Mucosa of descending colon (tissue), 3 donors: ENCODE results near the gene CSTF1. TPM values are rescaled to one million over a fixed set of nuclear protein-coding genes. Genes with fewer than 3 reads are reported as not detected.

Experiments
- ATAC-seq: fragments of 200-7000 bp; cut with Tn5 transposase; one replicate; pipeline ENCODE4 v1.9.1; 2020; ENCODE audit warnings: mild to moderate bottlenecking, moderate library complexity
- DNase-seq, 3 donors: peaks; one replicate each; pipeline ENCODE4 v3.0.0-alpha.2; 2020
- H3K36me3 ChIP-seq: fragments of 200-600 bp; one replicate; pipeline ENCODE4 v1.8.0; 2021; ENCODE audit warnings: low read depth, mild to moderate bottlenecking
- H3K4me1 ChIP-seq: fragments of 200-600 bp; one replicate; pipeline ENCODE4 v1.8.0; 2021; ENCODE audit warnings: low read depth, mild to moderate bottlenecking
- H3K4me3 ChIP-seq: fragments of 200-600 bp; one replicate; pipeline ENCODE4 v1.8.0; 2021; ENCODE audit warnings: mild to moderate bottlenecking
- H3K9me3 ChIP-seq: fragments of 200-600 bp; one replicate; pipeline ENCODE4 v1.8.0; 2021; ENCODE audit warnings: mild to moderate bottlenecking
- intact Hi-C, 2 donors: fragments of 100-400 bp; cut with DNase I in 1 of 2; cut with micrococcal nuclease in 1 of 2; formaldehyde crosslinking; loops; one replicate each; pipeline versions ENCODE4 v1.11.0 to v1.11.1; 2022; cut with DNase I, micrococcal nuclease
- total RNA-seq, 3 donors: library from RNA; stranded (reverse); fragmentation: NEBNext Ultra II Directional in 2 of 3; extraction: Animal tissue kit (Norgen Biotek cat#: 25700) in 2 of 3; gene quantifications; one replicate each; pipeline versions ENCODE4 v1.2.1 to v1.2.4, GENCODE V29; 2021 to 2023
- TF ChIP-seq, protein P1 (sequence below): fragments of 200-600 bp; IDR thresholded peaks from one replicate; pipeline ENCODE4 v1.8.0; 2022; ENCODE audit warnings: antibody characterized with exemption, mild to moderate bottlenecking
- donor health status: DM: no; HTN: no; CAD: no; lungs with moderate emphysema.
- donor health status: DM: no; HTN: no; CAD: no.
- donor health status: DM: no; HTN: yes; CAD: no.

CSTF1 gene
- total RNA-seq, 3 donors from 2014 or later, result 23.0 to 27.3 (median 25.2) TPM

DNA sequence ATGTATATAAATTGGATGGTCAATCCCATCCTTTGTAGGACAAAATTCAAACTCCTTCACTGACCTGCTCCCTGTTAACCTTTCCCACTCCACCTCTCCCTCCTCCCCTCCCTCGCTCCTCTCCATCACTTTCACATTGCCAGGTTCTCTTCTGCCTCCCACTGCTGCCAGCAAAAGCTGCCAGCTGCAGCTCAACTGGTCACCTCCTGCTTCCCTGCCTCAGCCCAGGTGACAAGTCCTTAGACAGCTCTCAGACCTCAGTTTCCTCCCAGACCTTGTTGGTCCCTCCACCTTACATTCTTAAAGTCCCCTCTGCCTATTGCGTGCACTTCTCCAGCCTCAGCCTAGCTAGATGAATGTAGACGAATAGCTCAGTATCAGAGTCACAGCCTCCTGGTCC, 52.7 kb downstream of the CSTF1 start:
- DNase-seq (no peak), ATAC-seq (no peak)
- no peaks in the 10 kb centered on the region for H3K4me1 ChIP-seq
- H3K36me3 ChIP-seq, result no peaks in the 10 kb centered on the region
- H3K9me3 ChIP-seq, result no peaks in the 10 kb centered on the region
- intact Hi-C loops, result no loop called here
- no peak overlapping the region for H3K4me3 ChIP-seq
- TF ChIP-seq, protein P1, sequence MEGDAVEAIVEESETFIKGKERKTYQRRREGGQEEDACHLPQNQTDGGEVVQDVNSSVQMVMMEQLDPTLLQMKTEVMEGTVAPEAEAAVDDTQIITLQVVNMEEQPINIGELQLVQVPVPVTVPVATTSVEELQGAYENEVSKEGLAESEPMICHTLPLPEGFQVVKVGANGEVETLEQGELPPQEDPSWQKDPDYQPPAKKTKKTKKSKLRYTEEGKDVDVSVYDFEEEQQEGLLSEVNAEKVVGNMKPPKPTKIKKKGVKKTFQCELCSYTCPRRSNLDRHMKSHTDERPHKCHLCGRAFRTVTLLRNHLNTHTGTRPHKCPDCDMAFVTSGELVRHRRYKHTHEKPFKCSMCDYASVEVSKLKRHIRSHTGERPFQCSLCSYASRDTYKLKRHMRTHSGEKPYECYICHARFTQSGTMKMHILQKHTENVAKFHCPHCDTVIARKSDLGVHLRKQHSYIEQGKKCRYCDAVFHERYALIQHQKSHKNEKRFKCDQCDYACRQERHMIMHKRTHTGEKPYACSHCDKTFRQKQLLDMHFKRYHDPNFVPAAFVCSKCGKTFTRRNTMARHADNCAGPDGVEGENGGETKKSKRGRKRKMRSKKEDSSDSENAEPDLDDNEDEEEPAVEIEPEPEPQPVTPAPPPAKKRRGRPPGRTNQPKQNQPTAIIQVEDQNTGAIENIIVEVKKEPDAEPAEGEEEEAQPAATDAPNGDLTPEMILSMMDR, result no peak

DNA sequence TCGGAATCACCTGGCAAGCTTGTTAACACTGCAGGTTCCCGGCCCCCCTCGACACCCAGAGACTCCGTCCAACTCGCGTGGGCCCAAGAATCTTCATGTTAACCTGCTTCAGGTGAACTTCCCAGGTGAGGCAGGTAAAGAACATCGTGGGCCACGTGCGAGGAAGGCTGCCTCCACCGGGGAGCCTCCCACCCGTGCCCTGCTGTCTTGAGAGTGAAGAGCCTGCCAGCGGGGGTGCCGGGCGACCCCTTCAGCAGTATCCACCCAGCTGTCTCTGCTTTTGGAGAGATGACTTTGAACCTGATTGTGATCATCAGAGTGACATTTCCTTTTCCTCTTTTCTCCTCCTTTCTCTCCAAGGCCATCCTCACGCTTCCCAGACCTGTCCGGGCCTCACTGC, 53.1 kb downstream of the CSTF1 start:
- Histone ChIP-seq H3K9me3 (no peaks in the 10 kb centered on the region), H3K36me3 (no peaks in the 10 kb centered on the region), H3K4me1 (no peaks in the 10 kb centered on the region), H3K4me3 (no peak overlapping the region)
- ATAC-seq (no peak), DNase-seq (no peak)
- intact Hi-C loops, result no loop called here
- TF ChIP-seq, protein P1, result no peak

- no peaks in the 10 kb centered on the region for H3K4me1 ChIP-seq
- no peak overlapping the region for H3K4me3 ChIP-seq
- TF ChIP-seq, protein P1, result no peak
- H3K9me3 ChIP-seq, result no peaks in the 10 kb centered on the region
- no peak for DNase-seq
- intact Hi-C loops, result no loop called here
- ATAC-seq, result no peak
- no peaks in the 10 kb centered on the region for H3K36me3 ChIP-seq
Measured at GRCh38 chr20:56447227-56447626, 54.8 kb downstream of the CSTF1 start.

DNA sequence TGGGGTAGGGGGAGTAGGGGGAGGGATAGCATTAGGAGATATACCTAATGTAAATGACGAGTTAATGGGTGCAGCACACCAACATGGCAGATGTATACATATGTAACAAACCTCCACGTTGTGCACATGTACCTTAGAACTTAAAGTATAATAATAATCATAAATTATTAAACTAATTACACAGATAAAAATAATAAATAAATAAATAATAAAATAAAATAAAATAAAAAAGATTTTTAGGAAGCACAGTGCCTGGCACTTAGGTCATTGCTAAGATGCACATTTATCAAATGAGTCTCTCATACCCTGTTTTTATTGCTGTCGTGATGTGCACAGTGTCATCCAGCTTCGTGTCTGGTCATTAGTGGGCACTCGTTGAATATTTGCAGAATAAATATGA, 57.0 kb downstream of the CSTF1 start:
- intact Hi-C loops, result no loop called here
- no peak overlapping the region for H3K4me3 ChIP-seq
- H3K36me3 ChIP-seq, result no peaks in the 10 kb centered on the region
- no peaks in the 10 kb centered on the region for H3K9me3 ChIP-seq
- no peaks in the 10 kb centered on the region for H3K4me1 ChIP-seq
- TF ChIP-seq, protein P1, result no peak
- ATAC-seq (no peak), DNase-seq (no peak)

GRCh38 chr20:56451056-56451765, 58.8 kb downstream of the CSTF1 start:
- DNase-seq, result no peak

More at GRCh38 chr20:56451056-56451765, 58.8 kb downstream of the CSTF1 start:
- Histone ChIP-seq H3K4me3 (no peak overlapping the region), H3K4me1 (no peaks in the 10 kb centered on the region), H3K9me3 (no peaks in the 10 kb centered on the region), H3K36me3 (no peaks in the 10 kb centered on the region)
- ATAC-seq, result no peak
- TF ChIP-seq, protein P1, result no peak
- intact Hi-C loops, result no loop called here
